Stomach (tissue), 4 donors: ENCODE measurements around the gene SNAP23.

Experiments used
- CTCF ChIP-seq, 7 experiments: fragments of 450-650 bp in 4 of 7; fragments of 200-600 bp in 3 of 7; sonication (generic) in 3 of 7; IDR thresholded peaks; one replicate each; pipeline ENCODE4 v1.5.1; 2016 to 2019; ENCODE audit warnings: antibody characterized with exemption in 7 of 7, control low read depth in 2 of 7, mild to moderate bottlenecking in 1 of 7
- POLR2A ChIP-seq, 4 donors: fragments of 450-650 bp; IDR thresholded peaks; one replicate each; pipeline ENCODE4 v1.6.1; 2016; ENCODE audit warnings: antibody characterized with exemption in 4 of 4, control low read depth in 2 of 4, mild to moderate bottlenecking in 1 of 4, moderate library complexity in 1 of 4

- no peak for TF ChIP-seq CTCF (IDR thresholded peaks at IDR 0.05)
- no peak for TF ChIP-seq POLR2A (IDR thresholded peaks at IDR 0.05)
Observed at GRCh38 chr15:42511007-42511391, 15.6 kb downstream of the SNAP23 start.
